GM10847 (cell line): Measurements from ENCODE around the gene CTSZ.
A peak's percentile ranks its signal among the peaks of the same experiment; 100 is the strongest.

Experiments used
- POLR2A ChIP-seq: IDR thresholded peaks from 2 replicates; pipeline ENCODE4 v1.6.1; 2011; ENCODE audit not compliant: insufficient read length; ENCODE audit errors: extremely low read depth

Gene CTSZ

GRCh38 chr20:59008715-59009336, 1.8 kb upstream of the CTSZ start:
- no peak for TF ChIP-seq POLR2A

DNA sequence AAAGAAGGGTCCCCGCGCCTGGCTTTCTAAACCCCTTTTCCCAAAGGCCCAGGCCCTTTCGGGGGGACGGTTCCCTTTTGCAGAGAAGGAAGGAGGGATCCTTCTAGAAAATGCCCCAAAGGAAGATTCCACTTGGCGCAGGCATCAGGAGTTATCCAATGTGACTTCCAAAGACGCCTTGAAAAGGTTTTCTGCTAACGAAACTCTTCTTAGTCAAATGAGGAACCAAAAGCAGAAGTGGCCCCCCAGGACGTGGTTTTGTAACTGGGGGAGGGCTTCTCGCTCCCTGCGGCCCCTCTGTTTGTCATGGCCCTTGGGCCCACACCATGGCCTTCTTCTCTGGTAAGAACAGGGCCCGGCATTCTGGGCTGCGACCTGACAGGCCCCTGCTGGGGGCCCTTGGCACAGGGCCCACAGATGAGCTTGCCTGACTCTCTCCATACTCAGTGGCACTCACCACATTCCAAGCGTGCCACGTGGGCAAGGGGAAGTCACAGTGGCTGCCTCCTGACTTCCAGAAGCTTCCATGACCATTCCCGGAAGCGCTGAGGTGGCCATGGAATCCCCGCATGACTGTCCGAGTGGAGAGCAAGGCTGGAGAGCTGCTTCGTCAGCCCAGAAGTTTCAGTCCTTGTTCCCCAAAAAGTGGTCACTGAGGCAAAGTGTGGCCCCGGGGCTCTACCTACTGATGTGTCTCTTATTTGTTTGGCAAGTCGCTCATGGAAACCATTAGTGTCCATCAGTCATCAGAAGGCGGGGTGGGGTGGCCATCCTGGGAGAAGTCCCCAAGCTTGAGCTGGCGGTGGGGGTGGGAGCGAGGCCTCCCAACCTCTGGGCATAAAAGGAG, 834 bp upstream of the CTSZ start:
- TF ChIP-seq POLR2A: no peak

DNA sequence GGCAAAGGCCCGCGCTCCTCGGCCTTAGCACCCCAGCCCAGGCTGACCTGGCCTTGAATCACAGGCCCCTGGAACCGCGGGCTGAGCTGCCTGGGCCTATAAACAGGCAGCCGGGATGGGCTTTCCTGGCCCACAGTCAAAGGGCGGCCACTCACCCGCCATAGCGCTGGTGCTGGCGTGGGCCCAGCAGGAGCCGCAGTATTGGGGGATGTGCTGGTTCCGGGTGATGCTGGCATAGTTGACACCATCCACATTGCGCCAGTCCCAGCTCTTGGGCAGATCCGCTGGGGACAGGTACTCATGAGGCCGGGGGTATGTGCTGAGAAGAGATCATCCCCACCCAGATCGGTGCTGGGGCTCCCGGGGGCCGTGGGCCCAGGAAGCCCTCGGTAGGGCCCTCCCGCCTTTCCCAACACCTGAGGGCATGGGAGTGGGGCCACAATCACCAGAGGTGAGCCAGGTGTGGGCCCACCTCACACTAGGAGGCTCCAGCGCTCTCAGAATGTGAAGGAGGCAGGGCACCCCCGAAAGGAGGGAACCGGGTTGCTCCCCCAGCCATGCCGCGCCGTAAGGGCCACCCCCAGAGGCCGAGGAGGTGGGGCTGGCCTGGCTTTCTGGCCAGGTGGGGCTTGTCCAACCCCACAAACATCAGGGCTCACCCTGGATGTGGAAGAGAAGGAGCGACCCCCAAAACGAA, 739 bp downstream of the CTSZ start:
- TF ChIP-seq POLR2A: no peak

- no peak for TF ChIP-seq POLR2A
Observed at GRCh38 chr20:59005523-59006166, 1.4 kb downstream of the CTSZ start.

DNA sequence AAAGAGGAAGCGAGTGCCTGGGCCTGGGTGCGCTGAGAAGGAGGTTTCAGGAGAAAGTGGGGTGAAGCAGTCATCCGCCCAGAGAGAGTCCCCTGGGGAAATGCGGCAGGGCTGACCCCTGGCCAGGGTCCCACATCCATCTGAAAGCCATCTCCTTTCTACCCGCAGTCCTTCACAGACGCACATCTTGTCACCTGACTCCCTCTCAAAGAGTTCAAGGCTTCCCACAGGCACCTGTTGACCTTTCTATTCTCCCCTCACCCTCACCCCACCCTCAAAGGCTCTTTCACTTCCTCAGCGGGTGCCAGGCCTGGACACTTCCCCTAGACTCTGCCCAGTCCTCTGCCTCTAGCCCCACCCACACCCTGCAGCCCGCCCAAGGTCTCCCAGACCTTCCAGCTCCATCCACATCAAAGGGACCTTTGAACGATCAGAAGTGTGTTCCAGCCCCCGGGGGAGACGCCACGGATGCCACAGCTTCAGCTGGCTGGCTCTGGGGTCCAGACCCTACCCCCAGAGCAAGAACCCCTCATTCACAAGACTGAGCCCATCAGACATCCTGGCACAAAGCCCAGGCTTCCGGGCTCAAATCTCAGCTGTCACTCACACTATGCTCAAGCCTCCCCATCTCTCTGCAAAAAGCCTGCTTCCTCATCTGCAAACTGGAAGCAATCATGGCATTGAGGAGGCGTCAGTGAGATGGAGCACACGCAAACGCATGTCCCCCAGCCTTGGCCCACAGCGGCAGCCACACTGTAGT, 2.1 kb downstream of the CTSZ start:
- peak; percentile 33 for TF ChIP-seq POLR2A

- TF ChIP-seq POLR2A: no peak
Observed at GRCh38 chr20:59004493-59004762, 2.6 kb downstream of the CTSZ start.

GRCh38 chr20:59003836-59004492, 3.1 kb downstream of the CTSZ start:
- no peak for TF ChIP-seq POLR2A

DNA sequence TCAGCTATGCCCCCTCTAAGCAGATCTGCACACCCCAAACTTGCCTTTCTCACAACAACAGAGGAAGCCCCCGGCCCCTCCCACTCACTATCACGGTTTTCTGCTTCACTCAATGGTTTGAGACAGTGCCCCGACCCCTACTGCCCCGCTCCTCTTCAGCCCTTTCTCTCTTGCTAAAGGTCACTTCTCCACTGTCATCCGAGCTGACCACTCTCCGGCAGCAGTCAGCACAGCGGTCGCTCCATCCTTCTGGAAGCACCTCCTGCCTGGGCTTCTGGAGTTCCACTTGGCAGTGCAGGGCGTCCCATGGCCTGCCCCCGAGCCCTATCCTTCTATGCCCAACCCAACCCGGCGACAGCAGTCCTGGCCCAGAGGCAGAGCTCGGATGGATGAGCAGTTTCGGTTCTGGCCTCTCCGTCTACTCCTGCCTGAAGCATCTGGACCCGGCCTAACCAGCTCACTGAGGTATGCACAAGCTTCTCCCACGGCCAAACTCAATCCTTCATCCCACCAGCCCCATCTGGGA, 4.1 kb downstream of the CTSZ start:
- no peak for TF ChIP-seq POLR2A

DNA sequence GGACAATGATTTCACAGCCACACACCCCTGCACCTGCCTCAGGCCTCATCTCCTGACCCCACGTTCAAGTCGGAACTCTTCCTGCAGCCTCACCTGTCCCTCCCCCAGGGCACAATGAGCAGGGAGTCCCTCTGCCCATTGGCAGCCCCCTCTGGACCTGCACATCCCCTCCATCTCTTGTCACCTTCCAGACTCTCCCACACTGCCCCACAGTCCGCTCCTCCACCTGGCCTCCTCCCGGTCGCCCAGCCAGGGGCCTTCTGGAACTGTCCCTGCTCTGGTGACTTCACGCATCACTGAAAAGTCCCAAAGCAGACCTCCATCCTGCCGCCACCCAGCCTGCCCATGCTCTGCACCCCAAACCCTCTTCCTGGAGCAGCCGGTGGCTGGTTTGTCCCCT, 4.7 kb downstream of the CTSZ start:
- TF ChIP-seq POLR2A: no peak

GRCh38 chr20:59001449-59002171, 5.4 kb downstream of the CTSZ start:
- TF ChIP-seq POLR2A: no peak

- no peak for TF ChIP-seq POLR2A
Observed at GRCh38 chr20:59001068-59001448, 6.0 kb downstream of the CTSZ start.

- TF ChIP-seq POLR2A: no peak
Observed at GRCh38 chr20:59000326-59000725, 6.7 kb downstream of the CTSZ start.

- TF ChIP-seq POLR2A: no peak
Observed at GRCh38 chr20:58998656-58999055, 8.4 kb downstream of the CTSZ start.
